GM21737 (cell line): Measurements from ENCODE around the gene IQCK.

Source experiments
- ATAC-seq: cut with Tn5 transposase; IDR thresholded peaks from one replicate; pipeline ENCODE4 v1.9.1; 2021; ENCODE audit warnings: mild to moderate bottlenecking, moderate library complexity; ENCODE audit not compliant: unreplicated experiment

IQCK gene

GRCh38 chr16:19879241-19879792 is 161.2 kb downstream of the IQCK start:
- no peak for ATAC-seq

GRCh38 chr16:19881028-19881427 is 163.0 kb downstream of the IQCK start:
- no peak for ATAC-seq

- no peak for ATAC-seq
Measured at GRCh38 chr16:19881783-19882182, 163.7 kb downstream of the IQCK start.

- no peak for ATAC-seq
Measured at GRCh38 chr16:19882186-19882585, 164.1 kb downstream of the IQCK start.

GRCh38 chr16:19882646-19883045 is 164.6 kb downstream of the IQCK start:
- ATAC-seq: no peak

GRCh38 chr16:19883296-19883965 is 165.4 kb downstream of the IQCK start:
- no peak for ATAC-seq

- ATAC-seq: no peak
Measured at GRCh38 chr16:19883966-19884485, 166.0 kb downstream of the IQCK start.

GRCh38 chr16:19884611-19885450 is 166.8 kb downstream of the IQCK start, which contains the start of gene GPRC5B:
Gene GPRC5B (minus strand): TSS chr16:19884848. CDS start chr16:19872845, 12,003 bp downstream.
- ATAC-seq: no peak

GRCh38 chr16:19885451-19886072 is 167.5 kb downstream of the IQCK start:
- ATAC-seq: no peak

GRCh38 chr16:19886073-19886941 is 168.2 kb downstream of the IQCK start:
- no peak for ATAC-seq

GRCh38 chr16:19888834-19889233 is 170.8 kb downstream of the IQCK start:
- no peak for ATAC-seq

GRCh38 chr16:19890901-19891300 is 172.8 kb downstream of the IQCK start:
- ATAC-seq: no peak

GRCh38 chr16:19892902-19893301 is 174.8 kb downstream of the IQCK start:
- no peak for ATAC-seq

- no peak for ATAC-seq
Measured at GRCh38 chr16:19894586-19894985, 176.5 kb downstream of the IQCK start.

GRCh38 chr16:19896951-19897350 is 178.9 kb downstream of the IQCK start:
- ATAC-seq: no peak

GRCh38 chr16:19898166-19898565 is 180.1 kb downstream of the IQCK start:
- no peak for ATAC-seq

- no peak for ATAC-seq
Measured at GRCh38 chr16:19898924-19899604, 181.0 kb downstream of the IQCK start.

- ATAC-seq: no peak
Measured at GRCh38 chr16:19899605-19899955, 181.5 kb downstream of the IQCK start.

GRCh38 chr16:19901164-19901563 is 183.1 kb downstream of the IQCK start:
- no peak for ATAC-seq
